Stimulated activated CD4-positive, alpha-beta T cell treated with anti-CD3 and anti-CD28 coated beads, TNF-alpha, amount 100 ng/mL, for 48 hours (primary cell): ENCODE data around the gene SH3PXD2A.
"Not testable (repeated sequence)": the region's sequence is repeated elsewhere in the genome, so short reads cannot be mapped to it uniquely, and the experiment has no call there.

ENCODE experiments used
- DNase-seq, 3 donors: peaks; one replicate each; pipeline ENCODE4 v3.0.0-alpha.2; 2020; ENCODE audit warnings: low read depth in 3 of 3

The SH3PXD2A gene

DNA sequence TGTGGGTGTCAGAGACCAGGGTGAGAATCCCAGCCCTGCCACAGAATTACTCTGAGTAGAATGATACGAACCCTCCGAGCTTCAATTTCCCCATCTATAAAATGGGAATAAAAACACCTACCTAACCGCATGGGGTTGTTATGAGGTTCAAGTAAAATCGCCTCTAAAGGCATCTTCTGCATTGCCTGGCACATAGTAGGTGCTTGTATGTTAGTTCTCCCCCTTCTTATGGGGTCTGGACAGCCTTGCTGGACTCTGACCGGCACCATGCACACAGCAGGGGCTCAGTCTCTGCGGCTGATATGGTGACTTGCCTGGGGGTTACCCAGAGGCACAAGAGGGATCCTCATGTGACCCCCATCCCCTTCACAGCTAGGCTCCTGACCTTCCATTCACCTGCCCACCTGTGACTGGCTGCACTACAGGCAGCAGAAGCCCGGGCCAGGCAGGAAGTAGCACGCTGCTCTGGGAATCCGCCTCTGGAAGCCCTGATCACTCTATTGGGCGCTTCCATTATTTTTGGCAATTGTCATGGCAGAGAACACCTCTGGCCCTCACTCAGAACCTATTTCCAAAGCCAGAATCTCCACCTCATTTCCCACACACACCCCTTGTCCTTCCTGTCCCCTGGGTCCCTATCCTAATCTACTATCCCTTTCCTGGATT is 6.0 kb downstream of the SH3PXD2A start:
- no peak for DNase-seq

DNA sequence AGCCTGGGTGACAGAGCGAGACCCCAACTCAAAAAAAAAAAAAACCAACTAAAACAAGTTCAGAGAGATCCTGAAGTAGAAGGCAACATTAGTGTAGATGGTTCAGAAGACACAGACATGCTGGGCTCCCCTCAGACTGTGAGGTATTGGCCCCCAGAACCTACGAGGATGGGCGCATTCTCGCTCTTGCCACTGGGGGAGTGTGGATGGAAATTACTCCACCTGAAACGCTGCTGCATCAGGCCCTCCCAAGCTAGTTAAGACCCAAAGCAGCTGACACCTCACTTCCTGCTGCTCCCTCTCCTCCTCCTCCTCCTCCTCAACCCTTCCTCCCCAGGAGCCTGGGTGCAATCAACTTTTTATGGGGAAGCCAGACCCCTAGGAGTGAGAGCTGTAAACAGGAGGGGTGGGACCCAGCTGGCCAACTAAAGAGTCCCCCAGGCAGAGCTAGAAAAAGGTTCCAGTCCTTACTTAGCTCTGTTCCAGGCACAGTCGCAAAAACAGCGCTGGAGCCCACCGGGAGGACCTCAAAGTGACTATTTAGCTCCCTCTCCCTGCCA is 7.4 kb downstream of the SH3PXD2A start:
- DNase-seq = no peak

DNA sequence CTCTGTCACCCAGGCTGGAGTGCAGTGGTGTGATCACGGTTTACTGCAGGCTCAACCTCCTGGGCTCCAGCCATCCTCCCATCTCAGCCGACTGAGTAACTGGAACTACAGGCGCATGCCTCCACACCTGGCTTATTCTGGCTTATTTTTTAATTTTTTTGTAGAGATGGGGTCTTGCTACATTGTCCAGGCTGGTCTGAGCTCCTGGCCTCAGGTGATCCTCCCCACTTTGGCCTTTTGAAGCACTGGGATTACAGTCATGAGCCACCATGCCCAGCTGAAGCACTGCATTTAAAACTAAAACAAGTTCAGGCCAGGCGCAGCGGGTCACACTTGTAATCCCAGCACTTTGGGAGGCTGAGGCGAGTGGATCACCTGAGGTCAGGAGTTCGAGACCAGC is 8.0 kb downstream of the SH3PXD2A start:
- DNase-seq = no peak

DNA sequence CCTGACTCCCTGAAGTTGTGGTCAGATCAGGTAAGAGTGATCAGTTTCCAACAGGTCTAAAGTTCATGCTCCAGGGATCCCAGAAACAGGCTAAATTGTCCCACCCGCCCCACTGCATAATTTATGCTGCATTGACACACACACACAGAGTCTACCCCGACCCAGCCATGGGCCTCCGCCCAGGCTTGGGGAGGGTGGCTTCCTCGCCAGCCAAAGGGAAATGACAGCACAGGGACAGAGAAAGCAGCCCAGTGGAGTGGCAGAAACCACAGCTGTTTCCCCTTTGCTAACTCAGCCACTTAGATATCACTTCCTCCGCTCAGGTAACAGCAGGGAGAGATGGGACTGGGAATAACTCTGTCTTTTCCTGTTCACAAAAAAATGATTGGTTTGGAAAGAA is 9.4 kb downstream of the SH3PXD2A start:
- no peak for DNase-seq

DNA sequence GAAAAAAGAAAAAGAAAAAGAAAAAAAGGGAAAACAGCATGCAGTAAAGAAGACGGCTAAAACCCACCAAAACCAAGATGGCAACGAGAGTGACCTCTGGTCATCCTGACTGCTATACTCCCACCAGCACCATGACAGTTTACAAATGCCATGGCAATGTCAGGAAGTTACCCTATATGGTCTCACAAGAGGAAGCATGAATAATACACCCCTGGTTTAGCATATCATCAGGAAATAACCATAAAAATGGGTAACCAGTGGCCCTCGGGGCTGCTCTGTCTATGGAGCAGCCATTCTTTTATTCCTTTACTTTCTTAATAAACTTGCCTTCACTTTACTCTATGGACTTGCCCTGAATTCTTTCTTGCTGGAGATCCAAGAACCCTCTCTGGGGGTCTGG is 10.0 kb downstream of the SH3PXD2A start:
- not testable (repeated sequence) for DNase-seq

DNA sequence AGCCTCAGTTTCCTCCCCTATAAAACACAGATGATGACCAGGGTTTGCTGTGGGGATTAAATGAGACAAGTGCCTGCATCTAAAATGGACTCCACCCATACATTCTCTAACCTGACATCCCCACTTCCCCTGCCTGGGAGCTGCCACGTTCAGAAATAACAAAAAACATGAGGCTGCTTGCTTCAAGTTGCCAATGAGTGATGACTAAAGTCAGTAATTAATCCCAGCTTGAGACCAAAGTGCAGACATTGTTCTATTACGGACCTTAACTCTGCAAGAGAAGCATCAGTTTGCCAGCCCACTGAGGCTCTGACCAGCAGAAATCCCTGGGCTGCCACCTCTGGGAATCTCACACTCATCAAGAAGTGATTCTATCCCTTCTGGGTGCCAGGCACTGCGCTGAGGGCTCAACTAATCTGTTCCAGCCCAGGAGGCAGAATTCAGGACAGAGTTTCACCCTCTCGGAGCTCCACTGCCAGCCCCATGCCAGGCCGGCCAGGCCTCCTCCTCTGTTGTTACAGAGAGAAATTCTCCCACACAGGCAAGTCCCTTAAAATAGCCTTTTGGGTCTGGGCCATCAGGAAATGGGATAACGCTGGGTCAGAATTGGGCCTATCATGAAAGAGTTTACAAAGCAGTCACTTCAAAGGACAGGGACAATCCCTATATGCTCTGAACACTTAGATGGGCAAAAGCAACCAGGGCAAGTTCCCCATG is 11.4 kb downstream of the SH3PXD2A start:
- DNase-seq = no peak

DNA sequence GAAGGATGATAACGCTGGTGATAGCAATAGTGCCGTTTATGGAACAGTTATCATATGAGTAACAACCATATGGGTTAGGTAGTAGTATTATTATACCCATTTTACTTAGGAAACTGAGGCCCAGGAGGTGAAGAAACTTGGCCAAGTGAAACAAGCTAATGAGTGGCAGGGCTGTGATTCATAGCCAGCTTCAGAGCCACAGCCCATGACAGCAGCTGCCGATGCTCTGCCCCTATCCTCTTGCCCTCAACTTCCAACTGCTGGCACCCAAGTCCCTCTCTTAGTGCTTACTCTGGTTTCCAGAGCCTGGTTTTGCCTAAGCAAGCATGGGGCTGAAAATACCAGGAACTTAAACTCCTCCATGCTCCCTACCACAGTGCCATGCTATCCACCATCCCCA is 12.3 kb downstream of the SH3PXD2A start:
- DNase-seq = no peak

DNA sequence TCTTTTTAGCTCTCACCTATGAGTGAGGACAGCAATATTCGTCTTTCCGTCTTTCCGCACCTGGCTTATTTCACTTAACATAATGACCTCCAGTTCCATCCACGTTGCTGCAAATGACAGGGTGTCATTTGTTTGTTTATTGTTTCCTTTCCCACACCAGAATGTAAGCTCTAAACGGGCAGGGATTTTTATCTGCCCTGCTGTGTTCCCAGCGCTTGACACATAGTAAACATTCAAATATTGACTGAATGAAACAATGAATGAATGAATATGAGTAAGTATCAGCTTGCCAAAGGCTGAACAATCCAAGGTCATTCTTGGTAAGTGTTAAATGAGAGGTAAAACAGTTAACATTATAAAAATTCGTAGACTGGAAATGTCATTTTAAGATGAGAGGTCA is 12.8 kb downstream of the SH3PXD2A start:
- DNase-seq = no peak

DNA sequence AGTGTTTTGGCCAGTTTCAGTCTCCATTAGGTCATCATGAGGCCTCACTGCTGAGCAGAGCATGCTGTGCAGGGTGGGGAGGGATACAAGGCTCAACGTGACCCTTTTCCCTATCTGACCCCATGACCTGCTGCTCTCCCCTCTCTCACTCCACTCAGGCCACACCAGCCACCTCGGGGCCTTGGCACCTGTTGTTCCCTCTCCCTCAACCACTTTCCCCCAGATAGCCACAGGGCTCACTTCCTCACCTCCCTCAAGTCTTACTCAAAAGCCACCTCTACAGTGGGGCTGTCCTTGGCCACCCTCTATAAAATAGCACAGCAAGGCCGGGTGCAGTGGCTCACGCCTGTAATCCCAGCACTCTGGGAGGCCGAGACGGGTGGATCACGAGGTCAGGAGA is 13.9 kb downstream of the SH3PXD2A start:
- no peak for DNase-seq

DNA sequence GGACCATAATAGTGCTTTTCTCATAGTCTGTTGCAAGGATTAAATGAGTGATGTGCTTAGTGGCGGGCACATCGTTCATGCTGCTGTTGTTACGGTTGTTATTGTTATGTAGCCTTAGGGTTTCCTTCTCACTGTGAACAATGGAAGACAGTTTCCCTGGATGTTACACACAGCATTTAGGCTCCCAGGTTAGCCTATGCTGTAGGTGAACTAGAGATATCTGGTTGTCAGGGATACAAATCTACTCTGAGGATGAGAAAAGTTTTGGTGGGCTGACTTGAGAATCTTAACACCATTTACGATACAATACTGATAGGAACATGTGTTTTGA is 14.7 kb downstream of the SH3PXD2A start:
- no peak for DNase-seq

DNA sequence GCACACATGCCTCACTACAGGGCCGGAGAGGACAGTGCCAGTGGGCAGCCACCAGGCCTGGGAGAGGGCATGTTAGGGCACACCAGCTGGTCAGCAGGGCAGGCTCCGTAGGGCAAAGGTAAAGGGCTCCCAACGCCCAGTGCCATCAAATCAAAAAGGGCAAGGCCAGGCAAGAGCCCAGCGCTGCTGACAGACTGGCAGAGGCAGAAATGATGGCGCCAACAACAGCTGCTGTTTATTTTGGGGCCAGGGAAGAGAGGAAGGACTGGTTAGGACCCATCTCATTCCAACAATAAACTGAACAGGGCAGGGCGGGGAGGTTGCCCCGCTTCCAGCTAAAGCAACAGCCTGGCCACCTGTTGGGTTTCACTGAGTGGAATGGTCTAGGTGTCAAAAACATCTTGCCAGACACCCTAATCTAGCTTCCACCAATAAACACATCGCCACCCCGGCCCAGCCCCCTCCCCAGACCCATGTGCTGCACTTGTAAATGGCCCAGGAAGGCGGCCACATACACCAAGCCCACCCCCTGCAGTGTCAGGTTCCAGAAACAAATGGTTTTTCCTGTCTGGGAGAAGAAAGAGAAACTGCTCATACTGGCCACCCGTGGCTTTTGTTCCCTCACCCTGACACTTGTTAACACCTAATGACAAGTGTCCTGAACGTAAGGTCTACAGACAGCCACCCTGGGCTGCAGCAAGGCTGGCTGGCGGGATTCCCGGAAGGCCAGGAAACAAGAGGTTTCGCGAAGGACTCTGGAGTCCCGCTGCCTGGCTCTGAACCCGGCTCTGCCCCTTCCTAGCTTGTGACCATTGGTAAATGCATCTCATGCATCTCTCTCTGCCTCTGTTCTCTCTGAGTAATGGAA is 15.3 kb downstream of the SH3PXD2A start:
- no peak for DNase-seq

DNA sequence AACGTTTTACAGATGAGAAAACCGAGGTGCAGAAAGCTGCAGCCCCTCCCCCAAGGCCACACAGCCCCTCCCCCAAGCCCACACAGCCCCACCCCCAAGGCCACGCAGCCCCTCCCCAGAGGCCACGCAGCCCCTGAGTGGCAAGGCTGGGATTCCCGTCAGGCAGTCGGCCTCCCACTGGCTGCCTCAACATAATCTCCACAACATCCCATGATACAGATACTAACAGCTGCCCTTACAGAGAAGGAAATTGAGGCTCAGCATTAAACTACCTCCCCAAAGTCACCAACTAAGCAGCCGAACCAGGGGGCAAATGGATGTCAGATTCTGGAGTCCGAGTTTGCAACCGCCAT is 15.9 kb downstream of the SH3PXD2A start:
- no peak for DNase-seq

DNA sequence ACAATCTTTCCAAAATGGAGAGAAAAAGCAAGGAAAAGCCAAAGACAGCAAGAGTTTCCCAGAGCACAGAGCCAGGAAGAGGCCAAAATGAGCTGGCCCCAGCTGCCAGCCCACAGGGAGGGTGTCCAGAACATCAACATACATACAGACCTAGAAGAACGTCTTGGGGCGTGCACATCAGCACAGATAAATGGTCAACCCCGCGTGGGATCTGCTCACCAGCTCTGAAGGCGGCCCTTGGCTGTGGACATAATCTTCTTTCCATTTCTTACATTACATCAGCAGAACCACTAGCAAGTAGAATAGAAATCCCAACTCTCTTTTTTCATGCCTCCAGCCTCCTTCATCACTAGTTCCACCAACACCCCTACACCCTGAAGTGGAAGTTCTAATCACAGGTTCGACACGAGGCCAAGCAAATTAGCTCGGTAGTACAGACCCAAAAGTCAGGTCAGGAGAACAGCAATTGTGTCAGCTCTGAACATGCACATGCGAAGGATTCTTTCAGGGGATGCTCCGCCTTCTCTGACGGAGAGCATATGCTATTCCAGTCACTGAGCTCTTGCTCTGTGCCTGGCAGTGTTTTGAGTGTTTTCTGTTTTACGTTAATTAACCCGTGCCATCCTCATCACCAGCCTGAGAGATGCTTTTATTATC is 16.4 kb downstream of the SH3PXD2A start:
- no peak for DNase-seq

DNA sequence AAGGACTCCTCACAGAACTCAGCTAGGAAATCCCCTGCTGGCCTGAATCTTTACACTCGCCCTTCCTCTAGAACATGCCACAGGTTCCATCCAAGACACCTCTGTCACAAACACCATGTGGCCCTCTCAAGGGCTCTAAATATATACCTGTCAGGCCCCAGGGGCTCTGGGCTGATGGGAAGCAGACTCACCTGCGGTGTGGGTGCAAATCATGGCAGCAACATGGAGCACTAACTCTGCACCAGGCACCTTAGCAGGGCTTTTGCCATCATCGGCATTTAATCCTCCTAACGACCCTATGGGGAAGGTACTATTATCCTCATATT is 17.3 kb downstream of the SH3PXD2A start:
- no peak for DNase-seq

DNA sequence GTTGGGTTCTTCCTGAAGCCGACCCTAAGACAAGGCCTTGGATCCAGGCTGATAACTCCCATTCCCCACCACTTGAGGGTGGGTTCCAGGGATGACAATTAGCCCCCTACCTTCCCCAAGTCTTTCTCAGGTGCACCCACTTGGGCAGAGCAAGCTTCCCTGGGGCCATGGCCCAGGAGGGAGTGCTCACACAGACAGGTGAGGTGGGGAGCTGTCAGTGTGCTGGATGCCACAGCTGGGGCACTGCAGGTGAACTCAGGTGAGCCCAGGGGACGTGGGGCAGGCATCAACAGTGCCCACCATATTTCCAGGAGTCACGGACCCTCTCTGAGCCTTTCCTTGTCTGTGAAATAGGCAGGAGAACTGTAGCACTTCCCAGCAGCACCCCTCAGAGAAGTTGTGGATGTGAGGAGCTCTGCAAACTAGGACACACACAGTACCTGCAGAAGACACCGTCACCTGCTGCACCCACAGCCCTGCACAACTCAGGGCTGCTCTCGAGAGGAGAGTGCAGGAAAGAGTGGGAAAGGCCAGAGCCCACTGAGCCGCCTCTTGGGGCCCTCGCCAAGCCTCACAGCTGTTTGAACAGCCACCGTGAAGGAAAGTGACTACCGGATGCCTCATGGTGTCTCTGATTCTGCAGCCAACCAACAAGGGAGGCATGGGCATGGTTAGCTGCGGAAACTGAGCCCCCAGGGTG is 17.9 kb downstream of the SH3PXD2A start:
- no peak for DNase-seq

DNA sequence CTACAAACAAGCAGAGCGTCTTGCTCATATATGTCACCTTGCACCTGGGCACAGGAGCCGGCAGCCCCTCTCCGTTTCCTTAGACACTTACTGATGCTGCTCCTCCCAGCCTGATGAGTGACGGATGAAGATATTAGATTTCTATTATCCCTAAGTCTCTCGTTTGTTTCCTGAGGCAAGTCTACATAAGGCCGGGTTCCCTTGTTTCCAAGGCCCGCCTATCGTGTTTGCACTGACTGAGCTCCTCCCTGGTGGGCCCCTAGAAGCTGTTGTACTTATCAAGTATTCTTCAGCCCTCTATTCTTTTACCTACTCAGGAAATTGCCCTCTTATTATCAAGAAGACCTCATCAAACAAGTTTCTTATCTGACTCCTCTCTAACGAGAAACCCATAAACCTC is 18.5 kb downstream of the SH3PXD2A start:
- no peak for DNase-seq

DNA sequence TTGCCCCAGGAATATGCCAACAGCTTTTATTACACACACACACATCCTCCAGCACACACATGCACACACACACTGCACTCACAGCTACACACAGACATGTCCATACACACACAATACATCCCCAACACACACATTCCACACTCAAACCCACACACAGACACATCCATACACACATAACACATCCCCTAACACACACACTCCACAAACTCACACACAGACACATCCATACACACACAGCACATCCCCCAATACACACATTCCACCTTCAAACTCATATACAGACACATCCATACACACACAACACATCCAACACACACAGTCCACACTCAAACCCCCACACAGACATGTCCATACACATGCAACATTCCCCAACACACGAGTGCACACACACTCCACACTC is 19.1 kb downstream of the SH3PXD2A start:
- no peak for DNase-seq

DNA sequence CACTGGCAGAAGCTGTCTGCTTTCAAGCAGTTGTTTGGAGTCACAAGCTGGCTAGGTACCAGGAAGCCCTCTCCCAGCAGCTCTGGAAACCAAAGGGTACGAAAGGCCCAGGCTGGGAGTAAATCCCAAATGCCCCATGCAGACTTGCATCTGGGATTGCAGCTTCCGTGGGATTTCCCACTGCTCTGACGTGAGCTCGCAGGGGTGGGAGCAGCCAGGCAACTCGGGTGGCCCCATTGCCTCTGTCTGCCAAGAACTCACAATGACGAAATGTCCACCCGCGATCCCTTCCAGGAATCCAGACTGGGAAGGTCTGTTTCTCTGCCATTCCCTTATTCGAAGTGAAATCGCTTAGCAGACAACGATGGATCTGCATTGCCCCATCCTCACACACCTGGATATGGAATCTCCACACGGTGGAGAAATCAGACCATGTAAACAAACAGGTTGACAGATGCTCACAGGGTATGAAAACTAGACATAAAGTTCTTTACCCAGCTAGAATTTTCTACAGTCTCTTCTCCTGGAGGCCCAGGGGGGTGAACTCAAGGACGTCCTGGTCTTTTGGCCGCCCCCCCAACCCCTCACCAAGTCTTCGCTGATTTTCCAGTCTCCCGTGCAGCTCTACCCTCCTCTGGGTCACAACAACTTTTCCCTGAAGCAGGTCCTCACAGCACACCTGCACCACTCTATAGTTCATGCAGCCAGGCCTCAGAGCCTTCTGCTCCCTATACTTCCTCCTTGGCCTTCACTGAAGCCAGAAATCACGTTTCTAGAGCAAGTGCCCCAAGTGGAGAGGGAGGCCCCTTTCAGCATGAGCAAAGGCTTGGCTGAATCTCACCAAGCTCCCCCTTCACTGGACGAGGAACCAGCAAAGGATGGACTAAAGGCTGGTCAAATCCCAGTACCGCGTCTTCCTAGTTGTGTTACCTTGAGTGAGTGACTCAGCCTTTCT is 20.0 kb downstream of the SH3PXD2A start:
- DNase-seq = no peak

DNA sequence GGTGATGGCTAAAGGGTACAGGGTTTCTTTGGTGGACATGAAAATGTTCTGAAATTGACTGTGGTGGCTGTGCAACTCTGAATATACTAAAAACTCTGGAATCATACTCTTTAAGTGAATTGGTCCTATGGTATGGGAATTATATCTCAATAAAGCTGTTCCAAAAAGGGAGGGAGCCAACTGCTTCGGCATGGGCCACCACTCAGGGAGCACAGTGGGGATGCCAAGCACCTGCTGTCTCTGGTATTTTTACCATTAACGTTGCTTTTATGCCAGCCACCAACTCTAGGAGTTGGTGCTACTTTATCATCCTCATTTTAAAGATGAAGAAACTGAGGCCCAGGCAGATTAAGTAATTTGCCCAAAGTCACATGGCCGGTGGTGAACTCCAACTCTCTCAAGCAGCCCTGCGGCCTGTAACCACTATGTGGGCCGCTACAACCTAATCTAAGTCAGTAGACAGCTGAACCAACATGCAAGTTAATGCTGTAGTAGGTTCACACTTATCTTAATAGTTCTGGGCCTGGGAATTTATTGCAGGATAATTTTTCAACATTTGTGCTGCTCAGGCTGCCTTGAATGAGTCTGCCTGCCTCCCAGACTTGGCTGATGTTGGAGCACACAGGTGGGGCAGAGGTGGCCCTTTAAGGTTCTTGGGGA is 20.8 kb downstream of the SH3PXD2A start:
- no peak for DNase-seq
